Cortex of kidney (tissue), 1 donor: ENCODE results near the gene LRBA.
"Not testable (repeated sequence)": the region's sequence is repeated elsewhere in the genome, so short reads cannot be mapped to it uniquely, and the experiment has no call there.

Experiments used
- DNase-seq: peaks from one replicate; lab custom pipeline; 2025; lab: John Stamatoyannopoulos, UW

The LRBA gene

GRCh38 chr4:150664935-150665334 lies 350.1 kb downstream of the LRBA start:
- no peak for DNase-seq

GRCh38 chr4:150662686-150663085 lies 352.4 kb downstream of the LRBA start:
- DNase-seq, result no peak

- not testable (repeated sequence) for DNase-seq
Observed at GRCh38 chr4:150661551-150661950, 353.5 kb downstream of the LRBA start.

- DNase-seq, result not testable (repeated sequence)
Observed at GRCh38 chr4:150658258-150658657, 356.8 kb downstream of the LRBA start.

GRCh38 chr4:150656891-150657290 lies 358.2 kb downstream of the LRBA start:
- no peak for DNase-seq

GRCh38 chr4:150650751-150651150 lies 364.3 kb downstream of the LRBA start:
- DNase-seq, result no peak

GRCh38 chr4:150648123-150648522 lies 367.0 kb downstream of the LRBA start:
- DNase-seq, result no peak

GRCh38 chr4:150647008-150647407 lies 368.1 kb downstream of the LRBA start:
- no peak for DNase-seq

GRCh38 chr4:150641612-150642011 lies 373.5 kb downstream of the LRBA start:
- no peak for DNase-seq

- no peak for DNase-seq
Observed at GRCh38 chr4:150632639-150633038, 382.4 kb downstream of the LRBA start.

- no peak for DNase-seq
Observed at GRCh38 chr4:150628073-150628472, 387.0 kb downstream of the LRBA start.

GRCh38 chr4:150625033-150625432 lies 390.1 kb downstream of the LRBA start:
- no peak for DNase-seq

GRCh38 chr4:150624055-150624454 lies 391.0 kb downstream of the LRBA start:
- no peak for DNase-seq

- no peak for DNase-seq
Observed at GRCh38 chr4:150619042-150619441, 396.0 kb downstream of the LRBA start.

GRCh38 chr4:150609131-150609530 lies 406.0 kb downstream of the LRBA start:
- DNase-seq, result no peak

GRCh38 chr4:150600812-150601445 lies 414.2 kb downstream of the LRBA start:
- no peak for DNase-seq

- DNase-seq, result no peak
Observed at GRCh38 chr4:150599547-150599946, 415.5 kb downstream of the LRBA start.

GRCh38 chr4:150598909-150599308 lies 416.2 kb downstream of the LRBA start:
- no peak for DNase-seq

- DNase-seq, result no peak
Observed at GRCh38 chr4:150593996-150594395, 421.1 kb downstream of the LRBA start.

- DNase-seq, result no peak
Observed at GRCh38 chr4:150591904-150592303, 423.2 kb downstream of the LRBA start.

GRCh38 chr4:150591406-150591805 lies 423.7 kb downstream of the LRBA start:
- no peak for DNase-seq

- DNase-seq, result no peak
Observed at GRCh38 chr4:150590631-150591030, 424.5 kb downstream of the LRBA start.

- no peak for DNase-seq
Observed at GRCh38 chr4:150589157-150589556, 425.9 kb downstream of the LRBA start.

GRCh38 chr4:150588316-150588715 lies 426.8 kb downstream of the LRBA start:
- DNase-seq, result no peak
